ENCODE results near the gene PARD6B. TPM values are rescaled to one million over a fixed set of nuclear protein-coding genes. Genes with fewer than 3 reads are reported as not detected.

PARD6B gene
- total RNA-seq, 4 donors from 2014 or later = 1.1 to 20.5 (median 5.9) TPM

- ATAC-seq (ENCODE audit: low FRiP score) (no peak), DNase-seq (ENCODE audit: low spot score) (no peak)
- TF ChIP-seq CTCF (IDR thresholded peaks at IDR 0.05) = no peak
Measured at GRCh38 chr20:50750145-50750671, 18.8 kb downstream of the PARD6B start.

- no peak for DNase-seq (ENCODE audit: low spot score)
- ATAC-seq (ENCODE audit: low FRiP score) = no peak
- no peak for TF ChIP-seq CTCF (IDR thresholded peaks at IDR 0.05)
Measured at GRCh38 chr20:50753152-50753551, 21.8 kb downstream of the PARD6B start.

- no peak for TF ChIP-seq CTCF (IDR thresholded peaks at IDR 0.05)
- ATAC-seq (ENCODE audit: low FRiP score) = no peak
- DNase-seq (ENCODE audit: low spot score) = no peak
Measured at GRCh38 chr20:50754420-50754819, 23.0 kb downstream of the PARD6B start.

- no peak for DNase-seq (ENCODE audit: low spot score)
- TF ChIP-seq CTCF (IDR thresholded peaks at IDR 0.05) = no peak
- no peak for ATAC-seq (ENCODE audit: low FRiP score)
Measured at GRCh38 chr20:50756447-50756846, 25.1 kb downstream of the PARD6B start.

- DNase-seq (ENCODE audit: low spot score) (no peak), ATAC-seq (ENCODE audit: low FRiP score) (peak; percentile 49)
- no peak for TF ChIP-seq CTCF (IDR thresholded peaks at IDR 0.05)
Measured at GRCh38 chr20:50758469-50758868, 27.1 kb downstream of the PARD6B start.

- ATAC-seq (ENCODE audit: low FRiP score) (no peak), DNase-seq (ENCODE audit: low spot score) (no peak)
- TF ChIP-seq CTCF (IDR thresholded peaks at IDR 0.05) = no peak
Measured at GRCh38 chr20:50758992-50759391, 27.6 kb downstream of the PARD6B start.

GRCh38 chr20:50759678-50760077 lies 28.3 kb downstream of the PARD6B start:
- ATAC-seq (ENCODE audit: low FRiP score) (no peak), DNase-seq (ENCODE audit: low spot score) (no peak)
- TF ChIP-seq CTCF (IDR thresholded peaks at IDR 0.05) = no peak
